WERI-Rb-1 (cell line): ENCODE results near the gene CEP43.

Experiments
- DNase-seq: peaks from one replicate; pipeline ENCODE4 v3.0.0-alpha.2; 2020
- H3K27ac ChIP-seq: fragments of 250-450 bp; sonication (Bioruptor Pico); 2 replicates; pipeline ENCODE4 v1.5.1; 2020; ENCODE audit warnings: mild to moderate bottlenecking, moderate library complexity
- H3K27me3 ChIP-seq: fragments of 250-450 bp; sonication (Bioruptor Pico); 2 replicates; pipeline ENCODE4 v1.5.1; 2021; ENCODE audit warnings: mild to moderate bottlenecking, low read depth, moderate library complexity; ENCODE audit not compliant: insufficient read depth, severe bottlenecking
- H3K36me3 ChIP-seq: fragments of 250-450 bp; sonication (Bioruptor Pico); 2 replicates; pipeline ENCODE4 v1.5.1; 2020; ENCODE audit warnings: mild to moderate bottlenecking, moderate library complexity
- H3K4me3 ChIP-seq: 2 replicates; pipeline ENCODE4 v1.5.1; 2011; ENCODE audit warnings: low read depth, mild to moderate bottlenecking, control low read depth, low read length
- H3K9me3 ChIP-seq: fragments of 250-450 bp; sonication (Bioruptor Pico); 2 replicates; pipeline ENCODE4 v1.5.1; 2021; ENCODE audit warnings: mild to moderate bottlenecking, moderate library complexity; ENCODE audit not compliant: severe bottlenecking
- TF ChIP-seq, protein P1 (sequence below): IDR thresholded peaks from 2 replicates; pipeline ENCODE4 v1.5.1; 2011; ENCODE audit warnings: low read depth, mild to moderate bottlenecking, control low read depth, inconsistent platforms, low read length

CEP43 gene

DNA sequence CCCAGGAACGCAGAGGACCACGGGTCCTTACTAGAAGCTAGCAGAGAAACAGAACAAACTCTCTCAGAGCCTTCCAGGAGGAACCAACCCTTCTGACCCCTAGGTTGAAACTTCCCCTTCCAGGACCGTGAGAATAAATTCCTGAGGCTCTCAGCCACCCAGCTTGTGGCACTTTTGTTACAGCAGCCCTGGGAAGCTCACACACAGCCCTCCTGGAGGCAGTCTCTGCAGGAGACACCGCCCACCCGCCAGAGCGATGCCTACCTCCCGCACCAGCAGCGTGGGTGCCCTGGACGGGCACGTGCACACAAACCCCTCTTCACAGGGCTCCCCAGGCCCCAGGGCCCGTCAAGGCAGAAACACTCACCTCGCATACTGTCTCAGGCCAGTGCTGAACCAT, 47.1 kb upstream of the CEP43 start:
- Histone ChIP-seq H3K4me3 (no peak overlapping the region), H3K36me3 (no peaks in the 10 kb centered on the region), H3K27ac (no peak overlapping the region), H3K9me3 (no peaks in the 10 kb centered on the region), H3K27me3 (no peaks in the 10 kb centered on the region)
- TF ChIP-seq, protein P1, sequence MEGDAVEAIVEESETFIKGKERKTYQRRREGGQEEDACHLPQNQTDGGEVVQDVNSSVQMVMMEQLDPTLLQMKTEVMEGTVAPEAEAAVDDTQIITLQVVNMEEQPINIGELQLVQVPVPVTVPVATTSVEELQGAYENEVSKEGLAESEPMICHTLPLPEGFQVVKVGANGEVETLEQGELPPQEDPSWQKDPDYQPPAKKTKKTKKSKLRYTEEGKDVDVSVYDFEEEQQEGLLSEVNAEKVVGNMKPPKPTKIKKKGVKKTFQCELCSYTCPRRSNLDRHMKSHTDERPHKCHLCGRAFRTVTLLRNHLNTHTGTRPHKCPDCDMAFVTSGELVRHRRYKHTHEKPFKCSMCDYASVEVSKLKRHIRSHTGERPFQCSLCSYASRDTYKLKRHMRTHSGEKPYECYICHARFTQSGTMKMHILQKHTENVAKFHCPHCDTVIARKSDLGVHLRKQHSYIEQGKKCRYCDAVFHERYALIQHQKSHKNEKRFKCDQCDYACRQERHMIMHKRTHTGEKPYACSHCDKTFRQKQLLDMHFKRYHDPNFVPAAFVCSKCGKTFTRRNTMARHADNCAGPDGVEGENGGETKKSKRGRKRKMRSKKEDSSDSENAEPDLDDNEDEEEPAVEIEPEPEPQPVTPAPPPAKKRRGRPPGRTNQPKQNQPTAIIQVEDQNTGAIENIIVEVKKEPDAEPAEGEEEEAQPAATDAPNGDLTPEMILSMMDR = no peak
- no peak for DNase-seq

DNA sequence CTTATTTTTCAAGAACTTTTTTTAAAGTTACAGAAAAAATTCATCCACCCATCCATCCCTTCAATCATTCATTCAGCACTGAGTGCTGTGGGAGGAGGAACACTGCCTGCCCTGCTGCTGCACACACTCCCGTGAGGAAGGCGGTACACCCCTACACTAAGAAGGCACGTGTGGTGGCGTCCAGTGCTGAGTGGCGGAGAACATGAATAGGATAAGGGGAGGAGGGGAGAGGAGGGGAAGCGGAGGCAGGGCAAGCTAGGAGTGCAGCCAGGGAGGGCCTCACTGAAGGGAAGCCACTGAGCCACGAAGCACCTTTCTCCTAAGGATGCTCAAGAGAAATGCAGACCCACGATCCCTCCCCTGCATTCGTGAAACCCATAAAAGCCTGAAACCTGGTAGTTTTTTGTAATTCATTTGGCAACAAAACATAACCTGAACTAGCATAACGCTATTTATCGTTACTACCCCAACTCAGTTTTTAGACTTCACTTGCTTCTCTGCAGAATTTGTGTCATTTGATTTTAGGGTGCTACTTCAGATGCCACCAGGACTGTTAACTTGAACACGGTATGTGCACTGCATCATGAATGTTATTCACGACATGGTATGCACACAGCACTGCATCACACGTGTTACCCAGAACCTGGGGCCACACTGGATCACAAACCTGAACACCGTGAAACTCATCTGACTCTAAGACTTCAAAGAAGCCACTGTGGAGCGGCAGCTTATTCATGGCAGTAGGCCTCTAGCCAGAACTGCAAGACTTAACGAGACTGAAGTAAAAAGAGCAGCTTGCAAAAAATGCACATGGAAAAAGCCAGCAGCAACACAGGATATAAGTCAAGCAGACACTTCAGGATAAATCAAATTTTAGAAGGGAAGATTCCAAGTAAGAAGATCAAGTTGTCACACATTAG, 46.4 kb upstream of the CEP43 start:
- no peak overlapping the region for H3K4me3 ChIP-seq
- H3K9me3 ChIP-seq = no peaks in the 10 kb centered on the region
- no peaks in the 10 kb centered on the region for H3K27me3 ChIP-seq
- H3K27ac ChIP-seq = no peak overlapping the region
- TF ChIP-seq, protein P1 = no peak
- no peaks in the 10 kb centered on the region for H3K36me3 ChIP-seq
- no peak for DNase-seq

DNA sequence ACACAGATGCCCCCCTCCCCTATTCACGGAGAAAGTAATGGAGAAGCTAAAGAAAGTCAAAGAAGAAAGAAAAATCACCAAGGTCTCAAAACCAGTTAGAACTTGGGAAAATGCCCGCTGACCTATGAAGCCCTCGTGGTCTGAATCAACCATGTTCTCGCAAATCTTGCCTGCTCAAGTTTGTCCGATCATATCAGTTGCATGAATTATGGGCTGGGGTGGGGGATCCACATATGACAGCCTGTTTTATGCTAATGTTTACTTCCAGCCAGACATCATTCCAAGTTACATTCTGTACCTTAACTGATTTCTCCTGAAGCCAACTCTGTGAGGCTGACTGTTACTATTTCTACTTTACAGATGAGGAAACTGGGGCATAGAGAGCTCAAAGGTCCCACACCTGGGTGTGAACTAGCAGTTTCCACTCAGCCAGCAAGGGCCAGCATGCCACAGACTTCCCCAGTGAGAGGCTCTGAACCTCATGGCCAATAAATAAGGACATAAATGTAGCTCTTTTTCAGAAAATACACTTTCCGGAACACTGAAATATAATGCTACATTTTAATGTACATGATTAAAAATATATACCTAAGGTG, 45.0 kb upstream of the CEP43 start:
- no peak overlapping the region for H3K27ac ChIP-seq
- no peak overlapping the region for H3K4me3 ChIP-seq
- DNase-seq = no peak

DNA sequence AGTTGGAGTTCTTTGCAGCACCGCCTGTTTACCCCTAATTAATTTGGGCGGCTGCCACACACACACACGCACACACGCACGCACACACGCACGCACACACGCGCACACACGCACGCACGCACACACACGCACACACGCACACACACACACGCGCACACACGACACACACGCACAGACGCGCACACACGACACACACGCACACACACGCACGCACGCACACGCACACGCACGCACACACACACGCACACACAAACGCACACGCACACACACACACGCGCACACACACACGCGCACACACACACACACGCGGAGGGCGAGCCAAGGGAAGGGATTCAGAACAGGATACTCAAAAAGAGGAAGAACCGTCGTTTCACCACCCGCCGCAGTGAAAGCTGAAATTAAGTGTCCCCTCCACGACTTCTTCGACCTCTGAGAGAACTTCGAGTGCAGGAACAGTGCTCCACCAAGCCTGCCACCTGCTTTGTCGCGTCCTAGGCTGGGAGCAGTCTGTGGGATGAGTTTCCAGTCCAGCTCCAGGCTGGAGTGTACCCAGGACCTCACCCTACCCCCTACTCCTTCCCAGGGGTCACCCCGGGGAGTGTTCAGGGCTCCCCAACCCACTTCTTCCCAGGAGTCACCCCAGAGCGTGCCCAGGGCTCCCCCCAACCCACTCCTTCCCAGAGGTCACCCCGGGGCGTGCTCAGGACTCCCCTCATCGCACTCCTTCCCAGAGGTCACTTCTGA, 43.9 kb upstream of the CEP43 start:
- DNase-seq = no peak
- no peaks in the 10 kb centered on the region for H3K27me3 ChIP-seq
- no peaks in the 10 kb centered on the region for H3K36me3 ChIP-seq
- TF ChIP-seq, protein P1 = no peak
- peak overlapping the region; percentile 89 for H3K4me3 ChIP-seq
- H3K9me3 ChIP-seq = no peaks in the 10 kb centered on the region
- no peak overlapping the region for H3K27ac ChIP-seq

More for the DNA sequence above, 45.0 kb upstream of the CEP43 start:
- Histone ChIP-seq H3K27me3 (no peaks in the 10 kb centered on the region), H3K9me3 (no peaks in the 10 kb centered on the region), H3K36me3 (no peaks in the 10 kb centered on the region)
- TF ChIP-seq, protein P1 = no peak

DNA sequence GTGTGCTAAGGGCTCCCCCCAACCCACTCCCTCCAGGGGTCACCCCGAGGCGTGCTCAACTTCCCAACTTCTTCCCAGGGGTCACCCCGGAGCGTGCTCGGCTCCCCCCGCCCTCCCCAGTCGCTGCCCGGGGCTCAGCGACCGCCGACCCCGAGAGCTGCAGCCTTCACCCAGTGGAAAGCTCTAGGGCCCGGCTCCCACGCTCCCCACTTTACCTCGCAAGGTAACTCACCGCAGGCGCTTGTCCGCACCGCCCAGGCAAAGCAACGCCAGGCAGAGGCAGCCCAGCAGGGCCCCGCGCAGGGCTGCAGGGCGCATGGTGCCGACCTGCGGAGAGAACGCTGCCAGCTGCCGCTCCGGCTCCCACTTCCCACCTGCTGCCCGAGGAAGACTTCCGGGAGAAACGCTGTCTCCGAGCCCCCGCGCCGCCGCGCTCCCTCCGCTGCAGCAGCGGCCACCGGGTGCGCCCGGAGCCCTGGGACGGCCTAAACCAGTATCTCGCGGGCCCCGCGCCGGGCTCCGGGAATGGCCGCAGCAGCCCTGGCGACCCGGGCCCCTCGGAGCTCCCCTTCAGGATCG, 43.2 kb upstream of the CEP43 start:
- Histone ChIP-seq H3K36me3 (no peaks in the 10 kb centered on the region), H3K9me3 (no peaks in the 10 kb centered on the region), H3K27me3 (no peaks in the 10 kb centered on the region), H3K27ac (0 out of 2 replicates have a peak overlapping the region, but pooled peaks have one; percentile 11), H3K4me3 (peak overlapping the region; percentile 89)
- TF ChIP-seq, protein P1 = no peak
- no peak for DNase-seq
